H1 (cell line): ENCODE measurements around the gene KIF26B. TPM values are rescaled to one million over a fixed set of nuclear protein-coding genes. Genes with fewer than 3 reads are reported as not detected.

Source experiments
- CTCF ChIA-PET: fragments of 300-600 bp; sonication (Branson Sonifier 250); formaldehyde crosslinking; loops from one replicate; lab custom pipeline; 2021; ENCODE audit not compliant: partially characterized antibody; lab: Charles Lee
- POLR2A ChIA-PET: fragments of 300-600 bp; sonication (Branson Sonifier 250); formaldehyde crosslinking; loops from one replicate; lab custom pipeline; 2021; ENCODE audit warnings: inconsistent platforms; ENCODE audit not compliant: partially characterized antibody; lab: Charles Lee
- DNase-seq, 2 experiments: peaks; one replicate each; pipeline versions ENCODE4 v3.0.0 to v3.0.0-alpha.2; 2010 to 2022; ENCODE audit warnings: low spot score in 2 of 2, low read depth in 1 of 2, mixed read lengths in 1 of 2
- FAIRE-seq: peaks from 2 replicates; lab custom pipeline; 2011; peaks lifted over from hg19 to GRCh38; lab: Jason Lieb, UNC
- H2AFZ ChIP-seq: 2 replicates; pipeline ENCODE4 v1.8.1; 2012; ENCODE audit warnings: low read length, inconsistent platforms
- H2AK5ac ChIP-seq: 2 replicates; pipeline ENCODE4 v1.6.1; 2013; ENCODE audit warnings: low read depth, low read length
- H2BK120ac ChIP-seq: replicated peaks from 2 replicates; pipeline ENCODE3; 2013; ENCODE audit warnings: low read depth, low read length, inconsistent platforms
- H2BK12ac ChIP-seq: 2 replicates; pipeline ENCODE4 v1.6.1; 2013; ENCODE audit warnings: low read depth, low read length
- H2BK15ac ChIP-seq: 2 replicates; pipeline ENCODE4 v1.6.1; 2013; ENCODE audit warnings: low read length
- H2BK20ac ChIP-seq: 2 replicates; pipeline ENCODE4 v1.6.1; 2013; ENCODE audit warnings: low read length
- H2BK5ac ChIP-seq: 2 replicates; pipeline ENCODE4 v1.6.1; 2013; ENCODE audit warnings: low read depth, low read length
- H3K14ac ChIP-seq: 2 replicates; pipeline ENCODE4 v1.6.1; 2013; ENCODE audit warnings: inconsistent platforms; ENCODE audit not compliant: insufficient read length
- H3K18ac ChIP-seq: 2 replicates; pipeline ENCODE4 v1.6.1; 2013; ENCODE audit warnings: low read length; ENCODE audit errors: extremely low read depth
- H3K23ac ChIP-seq: 2 replicates; pipeline ENCODE4 v1.6.1; 2013; ENCODE audit warnings: inconsistent platforms; ENCODE audit not compliant: insufficient read length
- H3K23me2 ChIP-seq: 2 replicates; pipeline ENCODE4 v1.6.1; 2013; ENCODE audit warnings: low read depth, low read length
- H3K27ac ChIP-seq: 2 replicates; pipeline ENCODE4 v1.6.1; 2011; ENCODE audit warnings: low read depth, low read length, inconsistent platforms
- H3K27me3 ChIP-seq, 4 experiments: replicated peaks in 1 of 4; 1 replicate in 1 of 4; 2 replicates in 3 of 4; pipeline versions ENCODE4 v1.6.1 to v1.8.1; 2011 to 2013; ENCODE audit warnings: low read length in 3 of 4, mild to moderate bottlenecking in 3 of 4, inconsistent platforms in 2 of 4, mixed read lengths in 2 of 4, moderate library complexity in 1 of 4; ENCODE audit not compliant: control insufficient read depth in 3 of 4, insufficient read depth in 3 of 4; ENCODE audit errors: extremely low read depth in 1 of 4
- H3K36me3 ChIP-seq, 4 experiments: 2 replicates each; pipeline versions ENCODE4 v1.6.1 to v1.8.1; 2011 to 2013; ENCODE audit warnings: mild to moderate bottlenecking in 4 of 4, low read length in 3 of 4, moderate library complexity in 2 of 4, control low read depth in 1 of 4, inconsistent platforms in 1 of 4; ENCODE audit not compliant: insufficient read depth in 4 of 4, control insufficient read depth in 2 of 4
- H3K4ac ChIP-seq: replicated peaks from 2 replicates; pipeline ENCODE3; 2013; ENCODE audit warnings: low read length, low read depth, mixed read lengths, inconsistent platforms; ENCODE audit not compliant: insufficient read length
- H3K4me1 ChIP-seq, 4 experiments: replicated peaks in 1 of 4; 1 replicate in 1 of 4; 2 replicates in 3 of 4; pipeline versions ENCODE4 v1.6.1 to v1.8.1; 2011 to 2013; ENCODE audit warnings: low read length in 3 of 4, inconsistent platforms in 2 of 4, mixed read lengths in 1 of 4; ENCODE audit not compliant: insufficient read depth in 4 of 4, control insufficient read depth in 3 of 4
- H3K4me2 ChIP-seq, 2 experiments: 2 replicates each; pipeline versions ENCODE4 v1.6.1 to v1.8.1; 2011 to 2013; ENCODE audit warnings: low read depth in 2 of 2, low read length in 2 of 2, control low read depth in 1 of 2, inconsistent platforms in 1 of 2, mild to moderate bottlenecking in 1 of 2; ENCODE audit not compliant: insufficient read depth in 1 of 2
- H3K4me3 ChIP-seq, 4 experiments: fragments of 200-600, 300-600 bp in 1 of 4; sonication (generic), shearing (Covaris generic), sonication (Bioruptor Twin) in 1 of 4; 2 replicates each; pipeline versions ENCODE4 v1.5.1 to v1.8.1; 2011 to 2016; ENCODE audit warnings: low read length in 4 of 4, low read depth in 3 of 4, control low read depth in 2 of 4, inconsistent platforms in 2 of 4, mild to moderate bottlenecking in 2 of 4, mixed read lengths in 1 of 4, moderate library complexity in 1 of 4; ENCODE audit not compliant: insufficient read depth in 2 of 4; ENCODE audit errors: extremely low read depth in 1 of 4
- H3K56ac ChIP-seq: replicated peaks from 2 replicates; pipeline ENCODE3; 2013; ENCODE audit warnings: low read depth, mild to moderate bottlenecking, mixed read lengths, low read length, inconsistent platforms; ENCODE audit not compliant: insufficient read length
- H3K79me1 ChIP-seq: 2 replicates; pipeline ENCODE4 v1.6.1; 2013; ENCODE audit warnings: low read depth, low read length, control low read depth
- H3K79me2 ChIP-seq, 2 experiments: 2 replicates each; pipeline versions ENCODE4 v1.6.1 to v1.8.1; 2012 to 2013; ENCODE audit warnings: low read length in 2 of 2, mild to moderate bottlenecking in 2 of 2, inconsistent platforms in 1 of 2; ENCODE audit not compliant: insufficient read depth in 2 of 2, control insufficient read depth in 1 of 2
- H3K9ac ChIP-seq, 4 experiments: replicated peaks in 1 of 4; 1 replicate in 1 of 4; 2 replicates in 3 of 4; pipeline versions ENCODE4 v1.6.1 to v1.8.1; 2011 to 2013; ENCODE audit warnings: low read depth in 3 of 4, low read length in 3 of 4, control low read depth in 2 of 4, mild to moderate bottlenecking in 2 of 4, moderate library complexity in 2 of 4, inconsistent platforms in 1 of 4; ENCODE audit errors: extremely low read depth in 1 of 4
- H3K9me3 ChIP-seq, 2 experiments: 2 replicates each; pipeline versions ENCODE4 v1.6.1 to v1.8.1; 2012 to 2013; ENCODE audit warnings: mild to moderate bottlenecking in 2 of 2, moderate library complexity in 2 of 2, control low read depth in 1 of 2, inconsistent platforms in 1 of 2, low read depth in 1 of 2, low read length in 1 of 2, mixed read lengths in 1 of 2; ENCODE audit not compliant: insufficient read depth in 2 of 2
- H4K20me1 ChIP-seq, 2 experiments: replicated peaks in 1 of 2; 2 replicates each; pipeline versions ENCODE3 to v1.8.1; 2011 to 2013; ENCODE audit warnings: inconsistent platforms in 2 of 2, low read length in 2 of 2, mild to moderate bottlenecking in 1 of 2; ENCODE audit not compliant: insufficient read depth in 2 of 2, control insufficient read depth in 1 of 2
- H4K5ac ChIP-seq: 2 replicates; pipeline ENCODE4 v1.6.1; 2013; ENCODE audit warnings: low read length, low read depth, mixed read lengths, inconsistent platforms; ENCODE audit not compliant: insufficient read length
- H4K8ac ChIP-seq: 2 replicates; pipeline ENCODE4 v1.8.0; 2013; ENCODE audit warnings: mild to moderate bottlenecking, moderate library complexity, low read length, inconsistent platforms; ENCODE audit not compliant: insufficient read depth; ENCODE audit errors: extremely low read depth
- H4K91ac ChIP-seq: replicated peaks from 2 replicates; pipeline ENCODE3; 2013; ENCODE audit warnings: low read length, mixed read lengths, inconsistent platforms; ENCODE audit not compliant: insufficient read length
- BACH1 ChIP-seq: IDR thresholded peaks from 2 replicates; pipeline ENCODE4 v1.6.1; 2012; ENCODE audit warnings: low read length, improper control_type of control experiment
- CTCF ChIP-seq, 3 experiments: IDR thresholded peaks; 1 replicate in 2 of 3; 2 replicates in 1 of 3; pipeline versions ENCODE4 v1.5.1 to v1.6.1; 2011; ENCODE audit warnings: low read length in 3 of 3, mild to moderate bottlenecking in 3 of 3, inconsistent platforms in 2 of 3, low read depth in 1 of 3, moderate library complexity in 1 of 3; ENCODE audit not compliant: insufficient read depth in 1 of 3; ENCODE audit errors: control extremely low read depth in 1 of 3
- NANOG ChIP-seq: IDR thresholded peaks from 2 replicates; pipeline ENCODE4 v1.6.1; 2011; ENCODE audit warnings: low read length, low read depth, mild to moderate bottlenecking, inconsistent platforms; ENCODE audit not compliant: insufficient read depth, poor library complexity, severe bottlenecking
- WGBS, 2 experiments: shearing (Covaris generic) in 1 of 2; methylation state at CpG; one replicate each; pipeline versions ENCODE4 v1.1.6 to v1.1.7; 2013 to 2015; ENCODE audit warnings: low lambda C conversion rate in 2 of 2, mixed read lengths in 2 of 2, inconsistent platforms in 1 of 2, low coverage in 1 of 2, missing lambda C conversion rate in 1 of 2; ENCODE audit not compliant: insufficient replicate concordance in 2 of 2, insufficient coverage in 1 of 2, insufficient read length in 1 of 2; ENCODE audit errors: extremely low coverage in 1 of 2, missing lambda C conversion rate in 1 of 2; 5-methylcytosine and 5-hydroxymethylcytosine counted together
- polyA plus RNA-seq, 7 experiments: library from polyadenylated mRNA; depleted of rRNA in 3 of 7; stranded (reverse) in 5 of 7; unstranded in 2 of 7; fragments of >200 nt in 5 of 7; fragments of 200-250 nt in 2 of 7; gene quantifications; 1 replicate in 5 of 7; 2 replicates in 1 of 7; 4 replicates in 1 of 7; pipeline versions ENCODE4 v1.2.1 to v1.2.3, GENCODE V29; 2011 to 2013; ENCODE audit warnings: missing spikeins in 2 of 7, mixed read lengths in 2 of 7
- total RNA-seq: library from RNA; stranded (reverse); fragmentation: NEBNext Ultra II Directional; extraction: Animal tissue kit (Norgen Biotek cat#: 25700); gene quantifications from 2 replicates; pipeline ENCODE4 v1.2.1, GENCODE V29; 2021

Gene KIF26B
- total and polyA plus RNA-seq, 2 of the 8 experiments (the other 6 are each of a cell fraction or from before 2014, with no cell fraction given): 0.06 to 0.28 TPM

DNA sequence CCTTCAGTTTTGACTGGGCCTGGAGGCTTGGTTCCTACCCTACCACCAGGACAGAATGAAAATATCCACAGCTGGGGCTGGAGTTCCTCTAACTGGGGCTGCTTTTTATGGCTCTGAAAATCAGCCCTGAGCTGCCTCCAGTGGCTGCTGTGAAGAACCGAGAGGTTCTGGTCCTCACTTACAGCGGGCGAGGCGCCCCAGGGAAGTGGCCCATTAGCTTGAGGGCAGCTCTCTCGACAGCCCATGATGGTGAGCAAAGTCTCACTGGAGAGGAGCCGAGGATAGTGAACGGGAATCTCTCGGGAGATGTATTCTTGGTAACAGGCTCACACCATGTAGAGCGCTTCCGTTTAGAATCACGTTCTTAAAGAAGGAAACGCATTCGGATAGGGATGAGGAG lies 459.7 kb downstream of the KIF26B start:
- Histone ChIP-seq H4K20me1 (no peaks in the 10 kb centered on the region), H3K23me2 (no peaks in the 10 kb centered on the region; the same call in 1 of the 2 replicates), H3K18ac (no peak overlapping the region), H3K9me3 (no peaks in the 10 kb centered on the region), H3K14ac (no peak overlapping the region), H3K4me3 (no peak overlapping the region), H2BK12ac (no peak overlapping the region), H2AFZ (no peak overlapping the region), H2BK120ac (no peak overlapping the region), H3K4me2 (no peak overlapping the region), H3K27me3 (no peaks in the 10 kb centered on the region), H3K4ac (no peak overlapping the region), H2AK5ac (no peak overlapping the region), H2BK5ac (no peak overlapping the region), H2BK15ac (no peak overlapping the region), H3K36me3 (no peaks in the 10 kb centered on the region), H3K23ac (no peak overlapping the region), H4K8ac (no peak overlapping the region), H3K4me1 (no peaks in the 10 kb centered on the region), H3K56ac (no peak overlapping the region), H4K5ac (no peak overlapping the region), H3K27ac (no peak overlapping the region), H3K79me2 (no peaks in the 10 kb centered on the region), H3K9ac (no peak overlapping the region), H2BK20ac (no peak overlapping the region), H4K91ac (no peak overlapping the region), H3K79me1 (no peaks in the 10 kb centered on the region)
- WGBS, 2 experiments: 95% methylated on average over 13 of the region's 13 CpGs; no CpG with 5 or more reads in 1 of the 2 experiments
- FAIRE-seq: no peak
- CTCF ChIA-PET: interaction anchor here (0.6 to 1.1 kb wide), 3 partner anchors 33 to 221 kb away, joined by 3 to 4 read pairs (median 3); no protein-coding TSS in a partner anchor
- TF ChIP-seq BACH1 (no peak), CTCF (IDR thresholded peaks at IDR 0.05; ENCODE audit: control extremely low read depth in 1 of 3, insufficient read depth in 1 of 3, low read depth in 1 of 3, low read length in 3 of 3) (no peak), NANOG (no peak)
- no peak for DNase-seq
- POLR2A ChIA-PET: no interaction called here
